CD4-positive, alpha-beta T cell treated with Interleukin-6 for 4 hours (primary cell): Measurements from ENCODE around the gene CD6.
A peak's percentile ranks its signal among the peaks of the same experiment; 100 is the strongest.

Experiments used
- DNase-seq: peaks from one replicate; pipeline ENCODE4 v3.0.0-alpha.2; 2020; ENCODE audit warnings: mixed read lengths

CD6 gene

GRCh38 chr11:60935676-60936442 is 35.6 kb upstream of the CD6 start:
- DNase-seq = no peak

- no peak for DNase-seq
These were observed 34.9 kb upstream of the CD6 start for GRCh38 chr11:60936467-60937143.

- no peak for DNase-seq
These were observed 34.3 kb upstream of the CD6 start for GRCh38 chr11:60937144-60937527.

DNA sequence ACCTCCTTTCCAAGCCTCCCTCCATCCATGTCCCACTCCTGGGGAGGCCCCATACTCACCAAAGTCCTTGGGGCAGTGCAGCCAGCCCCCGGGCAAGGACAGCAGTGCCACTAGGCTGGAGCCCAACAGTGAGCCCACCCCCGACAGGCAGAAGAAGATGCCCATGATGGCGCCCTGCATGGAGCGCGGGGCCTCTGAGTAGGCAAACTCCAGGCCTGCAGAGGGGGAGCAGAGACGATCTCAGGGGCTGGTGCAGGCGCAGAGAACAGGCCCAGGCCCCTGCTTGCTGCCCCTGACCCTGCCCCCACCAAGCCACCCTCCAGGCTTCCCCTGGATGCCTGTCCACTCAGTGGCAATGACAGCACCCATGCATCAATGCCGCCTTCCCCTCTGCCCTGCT is 33.7 kb upstream of the CD6 start:
- no peak for DNase-seq

GRCh38 chr11:60938500-60938899 is 33.0 kb upstream of the CD6 start:
- no peak for DNase-seq

DNA sequence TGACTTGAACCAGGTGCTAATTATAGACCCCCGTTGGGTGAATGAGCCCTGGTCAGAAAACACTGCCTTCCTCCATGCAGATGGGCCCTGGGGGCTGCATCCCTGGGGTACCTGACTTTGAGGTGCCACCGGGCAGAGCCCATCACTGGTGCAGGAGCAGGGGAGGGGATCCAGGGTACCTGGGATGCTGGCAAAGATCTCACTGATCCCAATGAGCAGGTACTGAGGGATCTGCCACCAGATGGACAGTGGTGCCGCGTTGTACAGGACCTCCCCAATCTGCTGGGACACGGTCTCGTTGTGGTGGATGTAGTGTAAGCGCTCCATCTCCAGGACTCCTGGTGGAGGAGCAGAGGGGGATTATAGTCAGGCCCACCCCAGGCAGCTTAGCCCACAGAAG is 32.2 kb upstream of the CD6 start:
- DNase-seq = no peak

- no peak for DNase-seq
These were observed 31.6 kb upstream of the CD6 start for GRCh38 chr11:60939855-60940254.

GRCh38 chr11:60941371-60942119 is 29.9 kb upstream of the CD6 start:
- DNase-seq = no peak

- DNase-seq = no peak
These were observed 29.3 kb upstream of the CD6 start for GRCh38 chr11:60942219-60942618.

DNA sequence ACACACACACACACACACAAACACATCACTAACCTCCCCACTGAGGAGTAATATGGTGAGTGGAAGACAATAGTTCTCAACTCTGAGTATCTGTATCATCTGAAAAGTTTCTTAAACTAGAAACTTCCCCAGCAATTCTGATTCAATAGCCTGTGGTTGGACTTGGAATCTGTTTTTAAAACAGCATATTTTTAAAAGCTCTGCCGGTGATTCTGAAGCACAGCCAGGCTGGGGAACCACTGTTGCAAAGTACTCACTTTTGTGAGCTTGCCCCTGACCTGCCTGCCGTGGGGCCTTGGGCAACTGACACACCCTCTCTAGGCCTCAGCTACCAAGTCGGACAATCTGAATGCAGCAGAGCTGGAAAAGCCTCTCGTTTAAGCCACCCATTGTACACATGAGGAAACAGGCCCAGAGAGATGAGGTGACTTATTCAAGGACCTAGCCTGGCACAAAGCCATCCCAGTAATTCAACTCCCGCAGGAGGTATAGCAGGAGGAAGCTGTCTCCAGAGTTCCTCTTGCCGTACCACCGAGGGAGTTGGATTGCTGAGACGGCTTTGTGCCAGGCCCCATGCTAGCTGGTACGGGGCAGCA is 28.4 kb upstream of the CD6 start:
- DNase-seq = no peak

DNA sequence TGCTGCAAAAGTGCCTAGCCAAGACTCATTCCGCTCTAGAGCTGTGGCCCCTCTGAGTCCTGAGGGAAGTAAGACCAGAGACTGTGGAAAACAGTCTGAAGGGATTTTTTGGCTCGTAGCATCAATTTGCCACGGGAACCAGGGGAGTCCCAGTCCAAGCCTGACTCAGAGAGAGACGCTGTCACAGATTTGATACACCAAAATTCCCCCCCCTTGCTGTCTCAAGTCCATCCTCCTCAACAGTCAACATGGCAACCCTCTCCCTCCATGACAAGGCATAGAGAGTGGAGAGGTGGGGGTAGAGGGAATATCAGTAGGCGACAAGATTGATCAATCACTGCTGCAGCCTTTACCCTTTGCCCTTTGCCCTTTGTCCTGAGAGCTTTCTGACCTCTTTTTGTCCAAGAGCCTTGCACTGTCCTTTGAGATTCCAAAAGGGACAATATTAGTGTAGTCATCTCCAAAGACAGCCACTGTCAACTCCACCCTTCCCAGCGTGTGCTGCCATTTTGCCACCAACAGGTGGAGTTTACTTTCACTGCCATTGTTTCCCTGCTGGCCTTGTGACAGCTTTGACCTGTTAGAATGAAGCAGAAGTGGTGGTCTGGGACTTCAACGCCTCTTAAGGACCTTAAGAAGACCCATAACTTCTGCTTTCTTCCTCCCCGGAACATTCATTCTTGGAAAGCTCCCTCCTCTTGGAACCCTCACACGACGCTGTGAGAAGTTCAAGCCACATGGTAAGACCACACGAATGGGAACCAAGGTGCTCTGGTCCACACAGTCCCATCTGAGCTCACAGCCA is 26.8 kb upstream of the CD6 start:
- DNase-seq = peak; percentile 14

- DNase-seq = no peak
These were observed 26.2 kb upstream of the CD6 start for GRCh38 chr11:60945295-60945667.

- no peak for DNase-seq
These were observed 24.7 kb upstream of the CD6 start for GRCh38 chr11:60946601-60947264.

DNA sequence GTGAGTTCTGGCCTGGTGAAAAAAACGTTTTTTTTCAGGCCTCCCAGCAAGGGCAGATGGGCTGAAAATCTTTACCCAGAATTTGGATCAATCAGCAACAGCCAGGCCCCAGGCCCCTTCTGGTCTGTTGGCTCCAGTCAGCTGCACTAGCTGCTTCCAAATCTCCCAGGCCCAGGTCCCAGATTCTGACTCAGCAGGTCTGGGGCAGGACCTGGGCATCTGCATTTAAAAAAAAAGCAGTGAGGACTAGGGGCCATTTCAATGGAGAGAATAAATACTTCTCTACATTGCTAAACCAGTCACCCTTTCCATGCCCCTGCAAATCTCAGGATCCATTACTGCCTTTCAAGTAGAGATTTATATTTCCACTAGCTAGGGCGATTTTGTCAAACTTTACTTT is 23.8 kb upstream of the CD6 start:
- DNase-seq = no peak

GRCh38 chr11:60948250-60948649 is 23.2 kb upstream of the CD6 start:
- DNase-seq = no peak

- no peak for DNase-seq
These were observed 21.5 kb upstream of the CD6 start for GRCh38 chr11:60950024-60950423.

DNA sequence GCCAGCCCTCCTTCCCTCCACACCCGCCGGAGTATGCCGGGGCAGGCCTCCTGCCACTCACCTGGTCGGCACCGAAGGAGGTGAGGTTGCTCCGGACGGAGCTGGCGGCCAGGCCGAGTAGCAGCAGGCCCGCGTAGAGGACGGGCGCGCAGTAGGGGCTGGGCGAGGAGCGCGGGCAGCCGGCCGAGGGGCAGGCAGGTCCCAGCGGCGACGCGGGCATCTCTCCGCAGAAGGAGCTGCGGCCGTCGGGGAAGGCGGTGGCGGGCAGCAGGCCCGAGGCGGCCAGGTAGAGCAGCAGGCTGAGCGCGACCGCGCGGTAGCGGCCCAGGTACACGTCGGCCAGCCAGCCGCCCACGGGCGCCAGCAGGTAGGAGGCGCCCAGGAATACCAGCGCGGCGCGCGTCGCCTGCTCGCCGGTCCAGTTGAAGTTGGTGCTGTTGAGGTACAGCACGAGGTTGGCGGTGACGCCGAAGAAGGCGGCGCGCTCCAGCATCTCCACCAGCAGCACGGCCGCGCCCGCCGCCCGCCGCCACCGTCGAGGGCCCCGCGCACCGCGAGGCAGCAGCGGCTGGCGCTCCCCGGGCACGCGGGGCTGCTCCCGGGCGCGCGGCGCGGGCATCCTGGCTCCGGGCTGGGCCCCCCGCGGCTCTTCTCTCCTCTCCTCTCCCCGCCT is 20.4 kb upstream of the CD6 start:
- peak; percentile 52 for DNase-seq

- DNase-seq = no peak
These were observed 19.9 kb upstream of the CD6 start for GRCh38 chr11:60951606-60951903.

DNA sequence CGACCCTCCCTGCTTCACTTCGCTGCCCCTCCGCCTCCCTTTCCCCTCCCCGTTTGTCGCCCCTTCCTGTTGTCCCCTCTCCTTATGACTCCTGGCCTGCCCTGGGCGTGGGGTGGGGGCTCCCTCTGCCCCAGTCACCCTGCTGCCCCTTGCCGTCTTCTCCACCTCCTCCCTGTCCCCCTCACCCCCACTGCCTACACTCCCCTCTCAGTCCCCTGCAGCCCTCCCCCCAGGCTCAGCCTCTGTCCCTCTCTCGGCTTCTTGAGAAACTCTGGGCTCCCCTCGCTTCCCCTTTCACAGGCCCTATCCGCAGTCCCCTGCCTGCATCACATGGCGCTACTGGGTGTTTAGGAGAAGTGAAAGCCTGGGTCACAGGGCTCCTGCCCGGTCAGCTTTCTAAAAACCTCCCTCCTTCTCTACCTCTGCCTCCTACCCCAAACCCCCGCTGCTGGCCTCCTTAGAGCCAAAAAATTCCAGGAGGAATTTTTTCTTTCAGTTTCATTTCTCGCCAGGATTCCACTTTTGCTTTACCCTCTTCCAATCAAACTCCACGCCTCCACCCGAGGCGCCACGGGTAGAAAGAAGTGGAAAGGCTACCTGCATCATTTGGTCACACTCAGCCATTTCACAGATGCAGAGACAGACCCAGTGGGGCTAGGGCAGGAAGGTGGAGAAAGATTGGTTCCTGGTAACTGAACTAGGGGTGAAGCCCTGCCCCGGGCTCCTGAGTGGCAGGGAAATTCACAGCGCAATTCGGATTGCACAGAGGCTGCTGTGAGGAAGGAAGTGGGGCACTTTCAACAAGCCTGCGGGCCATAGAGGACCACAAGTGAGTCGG is 19.4 kb upstream of the CD6 start, which contains the start of gene SLC15A3:
Gene SLC15A3, minus strand, starts transcription at position 273 of the 838 bp plus-strand sequence. CDS start 625 bp downstream, outside the sequence.
- peak; percentile 64 for DNase-seq

- no peak for DNase-seq
These were observed 18.7 kb upstream of the CD6 start for GRCh38 chr11:60952742-60953170.

- DNase-seq = no peak
These were observed 17.7 kb upstream of the CD6 start for GRCh38 chr11:60953781-60954180.
